ENCODE results near the gene ASB16.

ASB16 gene

DNA sequence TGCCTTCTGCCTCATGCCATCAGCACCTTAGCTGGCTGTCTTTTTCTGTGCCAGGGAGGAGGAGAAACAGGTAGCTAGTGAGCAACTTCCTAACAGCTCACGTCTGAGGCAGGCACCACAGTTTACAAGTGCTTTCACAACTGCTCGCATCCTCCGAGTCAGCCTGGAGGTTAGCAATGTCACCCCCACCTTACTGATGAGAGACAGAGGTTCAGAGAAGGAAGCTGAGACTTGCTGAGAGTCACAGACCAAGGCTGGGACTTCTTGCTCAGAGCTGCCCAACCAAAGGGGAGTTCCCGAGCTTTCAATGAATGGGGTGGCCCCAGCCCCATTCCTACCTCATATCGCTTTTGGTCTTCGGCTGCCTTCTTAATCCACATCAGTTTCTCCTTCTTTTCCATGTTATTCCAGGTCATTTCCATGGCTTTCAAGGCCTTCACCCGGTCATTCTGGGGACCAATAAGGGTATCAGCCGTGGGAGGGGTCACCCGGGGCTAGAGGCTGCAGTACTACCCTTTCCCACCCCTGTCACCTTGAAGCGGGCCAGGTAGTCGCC is 39.4 kb downstream of the ASB16 start:
- DNase-seq (ENCODE audit: low read depth, low spot score) = no peak

DNA sequence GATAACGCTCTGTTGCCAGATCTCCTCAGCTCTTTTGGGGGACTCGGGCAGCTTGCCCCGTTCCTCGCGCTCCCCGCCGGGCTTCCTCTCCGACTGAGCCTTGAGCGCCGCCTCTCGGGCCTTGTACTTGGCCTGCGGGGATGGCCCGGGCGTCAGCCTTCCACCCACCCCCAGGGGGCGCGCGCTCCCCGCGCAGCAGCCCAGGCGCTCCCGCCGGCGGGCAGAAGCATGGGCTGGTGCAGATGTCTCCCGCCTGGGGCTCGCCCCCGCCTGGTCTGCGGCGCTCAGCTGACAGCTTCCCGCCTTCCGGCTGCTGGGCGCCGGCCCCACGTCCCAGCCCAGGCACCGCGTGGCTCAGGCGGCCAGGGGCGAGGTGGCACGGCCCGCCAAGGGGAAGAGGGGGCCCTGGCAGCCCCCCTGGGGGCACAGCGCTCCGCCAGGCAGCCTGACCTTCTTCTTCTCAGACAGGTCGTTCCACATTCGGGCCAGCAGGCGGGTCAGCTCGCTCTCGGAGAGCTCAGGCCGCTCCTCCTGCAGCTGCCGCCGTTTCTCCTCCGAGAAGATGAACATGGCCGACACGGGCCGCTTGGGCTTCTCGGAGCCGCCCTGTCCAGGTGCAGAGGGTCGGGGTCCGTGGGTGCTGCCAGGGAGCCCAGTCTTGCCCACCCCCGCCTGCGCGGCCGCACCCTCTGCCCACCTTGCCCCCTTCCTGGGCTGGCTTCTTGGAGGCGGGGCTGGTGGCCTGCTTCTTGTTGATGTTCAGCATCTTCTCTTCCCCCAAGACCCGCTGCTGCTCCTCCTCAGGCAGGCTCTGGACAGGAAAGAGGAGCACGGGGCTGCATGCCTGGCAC is 40.1 kb downstream of the ASB16 start:
- DNase-seq (ENCODE audit: low read depth, low spot score) = peak; percentile 64

DNA sequence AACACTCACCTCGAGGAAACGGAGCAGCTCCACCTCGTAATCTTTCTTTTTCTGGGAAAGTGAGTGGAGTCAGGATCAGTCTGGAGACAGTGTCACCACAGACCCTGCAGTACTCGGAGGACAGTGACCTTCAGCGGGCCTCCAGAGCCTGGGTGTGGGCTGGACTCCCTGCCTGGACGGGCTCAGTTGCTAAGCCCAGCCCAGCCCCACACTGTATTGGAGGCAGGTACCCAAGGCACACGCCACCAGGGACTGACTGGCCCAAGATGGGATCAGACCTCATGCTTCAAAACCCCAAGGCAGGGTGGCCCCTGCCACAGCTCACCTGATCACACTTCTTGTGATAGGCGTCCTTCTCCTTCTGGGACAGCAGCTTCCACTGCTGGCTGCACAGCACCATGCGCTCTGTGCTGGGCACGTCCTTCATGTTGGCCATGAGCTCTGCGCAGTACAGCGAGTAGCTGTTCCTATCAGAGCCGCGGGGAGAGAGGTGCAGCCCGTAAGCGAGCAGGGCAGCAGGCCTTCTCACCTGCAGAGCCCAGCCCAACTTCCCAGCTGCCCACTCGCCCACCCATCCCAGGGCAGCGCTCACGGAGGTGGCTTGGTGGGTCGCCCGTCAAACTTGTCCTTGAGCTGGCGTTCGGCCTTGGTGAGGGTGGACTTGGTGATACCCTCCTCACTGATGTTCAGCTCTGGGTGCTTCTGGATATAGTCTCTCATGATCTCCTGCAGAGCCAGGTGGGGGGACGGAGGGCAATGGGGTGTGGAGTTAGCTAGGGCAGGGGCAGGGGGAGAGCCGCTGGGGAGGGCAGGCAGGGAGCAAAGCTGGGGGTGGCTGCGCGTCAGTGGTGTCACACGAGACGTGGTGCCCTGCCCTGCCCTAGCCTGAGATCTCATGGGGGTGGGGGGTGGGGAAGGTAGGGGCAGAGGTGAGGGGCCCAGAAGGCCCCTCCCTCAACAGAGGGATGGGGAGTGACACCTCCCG is 41.1 kb downstream of the ASB16 start:
- DNase-seq (ENCODE audit: low read depth, low spot score) = no peak

DNA sequence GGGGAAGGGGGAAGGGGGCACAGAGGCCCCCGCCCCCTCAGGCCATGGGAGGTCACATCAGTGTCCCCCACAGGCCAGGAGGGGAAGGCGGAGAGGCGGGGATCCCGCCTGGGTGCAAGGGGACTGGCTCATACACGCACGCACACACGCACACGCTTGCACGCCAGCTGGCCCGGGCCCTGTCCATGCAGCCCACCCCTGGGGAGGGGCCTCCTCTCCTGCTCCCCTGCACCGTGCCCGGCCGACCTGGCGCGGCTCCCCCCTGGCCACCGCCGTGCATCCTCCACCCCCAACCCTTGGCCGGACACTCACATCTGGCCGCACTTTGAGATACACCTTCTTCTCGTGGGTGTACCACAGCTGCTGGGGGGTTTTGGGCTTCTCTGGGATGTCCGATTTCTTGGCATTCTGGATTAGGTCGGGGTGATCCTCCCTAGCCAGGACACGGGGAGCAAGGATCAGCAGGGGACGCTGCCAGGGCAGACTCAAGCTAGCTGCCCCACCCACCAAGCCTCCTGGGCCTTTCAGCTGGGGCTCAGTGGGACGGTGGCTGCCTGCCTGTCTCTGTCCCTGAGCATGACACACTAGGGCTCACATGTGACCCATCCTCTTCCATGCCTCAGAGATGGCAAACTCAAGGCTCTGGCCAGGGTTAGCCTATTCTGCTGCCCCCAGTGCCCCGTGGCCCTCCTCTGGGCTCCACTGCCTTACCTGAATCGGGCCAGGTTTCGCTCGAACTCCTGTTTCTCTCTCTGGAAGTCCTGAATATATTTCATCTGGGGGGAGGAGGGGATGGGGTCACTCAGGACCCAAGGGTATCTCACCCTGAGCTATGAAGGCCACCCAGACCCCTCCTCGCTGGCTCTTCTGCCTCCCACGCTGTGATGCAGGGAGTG is 42.3 kb downstream of the ASB16 start:
- no peak for DNase-seq (ENCODE audit: low read depth, low spot score)

DNA sequence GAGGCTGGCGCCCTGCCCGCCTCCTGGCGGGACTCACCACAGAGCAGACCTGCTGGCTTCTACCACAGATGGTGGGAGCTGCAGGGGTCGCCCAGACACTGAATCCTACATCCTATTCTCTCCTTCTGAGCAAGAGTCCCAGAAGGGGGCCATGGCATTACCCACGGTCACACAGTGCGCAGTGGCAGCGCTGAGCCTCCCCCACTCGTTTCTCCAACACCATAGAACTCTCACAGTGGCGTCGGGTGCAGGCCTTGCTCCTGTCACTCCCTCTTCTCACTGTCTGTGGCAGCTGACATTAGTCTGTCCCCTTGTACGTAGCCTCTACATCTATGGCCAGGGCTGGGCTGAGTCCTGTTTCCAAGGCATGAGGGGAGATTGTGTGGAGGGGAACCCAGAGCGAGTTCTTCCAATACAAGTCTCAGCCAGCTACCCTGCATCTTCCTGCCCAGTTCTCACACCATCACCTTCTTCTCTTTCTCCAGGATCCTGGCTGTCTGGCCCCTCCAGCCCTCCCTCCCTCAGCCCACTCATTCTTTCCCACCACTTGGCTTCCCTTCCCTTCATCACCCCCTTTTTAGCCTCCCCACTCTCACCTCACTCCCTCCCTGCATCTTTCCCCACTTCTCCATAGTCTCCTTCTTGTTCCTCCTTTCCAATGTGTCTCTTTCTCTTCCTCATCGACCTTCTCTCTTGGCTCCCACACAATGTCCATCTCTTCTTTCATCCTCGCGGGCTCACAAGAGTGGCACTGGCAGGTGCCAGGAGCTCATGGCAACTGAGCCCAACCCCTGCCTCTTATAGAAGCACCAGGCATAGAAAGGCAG is 43.1 kb downstream of the ASB16 start:
- no peak for DNase-seq (ENCODE audit: low read depth, low spot score)

DNA sequence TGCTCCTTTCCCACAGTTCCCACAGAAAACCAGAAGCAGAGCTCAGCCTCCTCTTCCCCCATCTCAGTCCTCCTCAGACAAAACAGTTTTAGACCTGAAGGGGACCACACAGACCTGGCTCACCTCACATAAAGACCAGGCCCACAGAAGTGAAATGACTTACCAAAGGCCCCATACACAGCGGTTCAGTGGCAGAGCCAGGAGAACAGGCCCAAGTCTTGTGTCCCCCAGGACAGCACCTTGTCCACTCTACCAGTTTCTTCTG is 43.7 kb downstream of the ASB16 start:
- DNase-seq (ENCODE audit: low read depth, low spot score) = no peak

DNA sequence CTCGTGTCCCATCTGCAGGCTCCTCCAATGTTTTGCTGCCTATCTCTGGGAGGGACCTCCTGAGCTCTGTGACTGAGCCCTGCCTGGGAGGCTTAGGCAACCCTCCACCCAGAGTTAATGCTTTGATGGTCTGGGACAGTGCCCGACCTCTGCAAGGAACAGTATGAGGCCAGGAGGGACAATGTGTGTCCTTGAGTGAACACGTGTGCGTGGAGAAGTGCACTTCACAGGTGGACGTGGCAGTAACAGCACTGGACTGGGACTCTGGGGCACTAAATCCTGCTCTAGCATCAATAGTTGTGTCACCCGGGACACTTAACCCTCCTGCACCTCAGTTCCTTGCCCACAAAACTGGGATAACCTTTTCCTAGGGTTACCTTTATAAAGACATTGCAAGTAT is 44.4 kb downstream of the ASB16 start:
- no peak for DNase-seq (ENCODE audit: low read depth, low spot score)

DNA sequence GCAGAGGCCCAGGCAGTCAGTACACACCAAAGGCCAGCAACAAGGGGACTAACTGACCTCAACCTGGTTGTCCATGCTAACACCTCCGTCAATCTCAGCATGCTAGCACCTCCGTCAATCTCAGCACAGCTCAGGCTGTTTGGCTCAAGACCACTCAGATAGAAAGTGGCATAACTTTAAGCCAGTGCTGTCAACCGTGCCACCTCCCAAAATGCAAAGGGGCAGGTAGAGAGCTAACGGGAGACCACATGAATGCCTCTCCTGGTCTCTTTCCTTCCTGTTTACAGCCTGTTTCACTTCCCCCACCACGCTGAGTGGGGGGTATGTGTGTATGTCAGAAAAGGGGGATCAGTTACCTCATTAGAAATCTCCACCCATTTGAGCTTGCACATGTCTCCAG is 45.7 kb downstream of the ASB16 start:
- no peak for DNase-seq (ENCODE audit: low read depth, low spot score)

DNA sequence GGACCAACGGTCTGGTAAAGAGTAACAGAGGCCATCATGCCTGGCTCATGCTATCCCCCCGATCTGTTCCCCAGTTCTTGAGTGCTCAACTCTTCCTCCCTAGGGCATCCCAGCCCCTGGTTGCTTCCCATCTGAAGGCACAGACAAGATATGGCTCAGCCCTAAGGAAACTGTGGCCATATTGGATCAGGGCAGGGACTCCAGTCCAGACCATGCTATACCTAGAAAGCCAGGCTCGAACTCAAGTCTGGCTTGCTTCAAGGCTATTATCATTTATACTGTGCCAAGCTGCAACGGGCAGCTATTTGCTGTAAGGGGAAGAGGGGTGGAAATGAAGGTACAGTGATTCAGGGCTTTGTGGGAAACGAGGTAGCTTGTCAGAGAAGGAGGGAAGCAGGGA is 46.2 kb downstream of the ASB16 start:
- DNase-seq (ENCODE audit: low read depth, low spot score) = no peak

DNA sequence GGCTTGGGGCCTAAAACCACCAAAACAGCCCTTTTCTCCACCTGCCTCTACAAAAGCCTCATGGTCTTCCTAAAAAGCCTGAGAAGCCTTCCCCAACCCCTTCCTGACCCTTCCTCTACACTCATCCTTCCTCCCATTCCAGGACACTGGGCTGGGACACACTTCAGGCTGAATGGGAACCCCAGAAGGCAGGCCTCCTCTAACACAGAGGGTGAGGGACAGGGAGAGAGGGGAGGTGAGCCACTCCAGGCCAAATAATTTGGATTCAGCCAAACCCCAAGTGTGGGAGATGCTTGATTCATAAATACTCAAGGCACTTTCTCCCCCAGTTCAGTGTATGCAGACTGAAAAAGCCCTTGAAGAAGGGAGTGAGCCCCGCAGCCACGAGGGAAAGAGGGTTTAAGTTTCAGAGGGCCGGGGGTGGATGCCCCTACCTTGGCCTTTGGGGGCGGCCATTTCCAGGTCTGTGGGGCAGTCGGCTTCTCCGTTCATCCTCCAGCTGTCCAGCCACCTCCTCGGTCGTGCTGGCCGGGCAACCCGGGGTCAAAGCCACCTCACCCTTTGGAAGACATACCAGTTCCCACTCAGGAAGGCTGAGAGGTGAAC is 47.3 kb downstream of the ASB16 start:
- no peak for DNase-seq (ENCODE audit: low read depth, low spot score)

DNA sequence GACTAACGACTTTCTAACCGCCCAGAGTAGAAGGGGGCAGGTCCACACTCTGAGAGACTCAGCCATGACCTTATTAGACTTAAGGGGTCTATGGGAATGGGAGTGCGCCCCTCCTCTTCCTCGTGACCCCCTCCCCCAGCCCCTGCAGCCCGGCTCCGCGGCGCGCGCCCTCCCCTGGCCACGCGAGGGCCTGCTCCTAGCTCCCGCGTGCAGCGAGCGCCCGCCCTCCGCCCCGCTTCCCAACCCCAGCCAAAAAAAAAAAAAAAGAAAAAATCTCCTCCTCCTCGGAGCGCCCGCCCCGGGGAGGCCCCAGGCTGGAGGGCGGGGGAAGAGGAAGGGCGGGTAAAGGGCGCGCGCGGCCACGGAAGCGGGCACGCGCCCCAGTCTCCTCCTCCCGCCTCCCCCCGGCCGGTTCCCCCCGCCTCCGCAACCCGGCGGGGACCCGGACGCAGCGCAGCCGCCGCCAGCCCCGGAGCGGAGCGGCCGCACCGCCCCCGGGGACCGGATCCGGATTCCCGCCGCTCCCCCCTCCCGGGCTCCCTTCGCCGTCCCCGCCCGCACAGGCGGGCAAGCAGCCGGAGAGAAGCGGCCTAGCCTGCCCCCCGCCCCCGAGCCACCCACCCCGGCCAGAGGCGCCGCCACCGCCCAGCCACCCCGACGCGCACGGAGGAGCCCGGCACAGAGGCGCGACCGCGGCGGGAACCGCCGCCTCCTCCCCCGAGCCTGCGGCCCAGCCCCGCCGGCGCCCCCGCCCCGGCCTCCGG is 48.0 kb downstream of the ASB16 start:
- DNase-seq (ENCODE audit: low read depth, low spot score) = no peak

DNA sequence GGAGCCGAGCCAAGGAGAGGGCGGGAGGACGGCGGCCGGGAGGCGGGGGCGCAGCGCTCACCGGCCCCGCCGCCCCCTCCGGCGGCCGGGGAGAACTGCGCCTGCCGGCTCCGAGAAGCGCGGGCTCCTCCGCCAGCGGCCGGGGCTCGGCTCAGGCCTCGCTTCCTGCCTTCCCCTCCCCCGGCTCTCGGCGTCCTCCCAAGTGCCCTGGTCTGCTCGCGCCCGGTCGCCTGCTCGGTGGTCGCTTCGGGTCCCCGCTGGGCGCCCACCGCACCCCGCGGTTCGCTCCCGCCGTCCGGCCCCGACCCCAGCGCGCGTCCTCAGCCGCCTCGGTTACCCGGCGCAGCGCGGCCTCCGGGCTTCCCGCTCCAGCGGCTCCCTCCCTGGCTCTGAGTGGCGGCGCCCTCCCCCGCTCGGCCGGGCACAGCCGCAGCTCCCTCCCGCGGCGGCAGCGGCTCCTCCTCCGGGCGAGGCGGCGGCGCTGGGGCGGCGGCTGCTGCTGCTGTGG is 48.7 kb downstream of the ASB16 start:
- DNase-seq (ENCODE audit: low read depth, low spot score) = no peak

DNA sequence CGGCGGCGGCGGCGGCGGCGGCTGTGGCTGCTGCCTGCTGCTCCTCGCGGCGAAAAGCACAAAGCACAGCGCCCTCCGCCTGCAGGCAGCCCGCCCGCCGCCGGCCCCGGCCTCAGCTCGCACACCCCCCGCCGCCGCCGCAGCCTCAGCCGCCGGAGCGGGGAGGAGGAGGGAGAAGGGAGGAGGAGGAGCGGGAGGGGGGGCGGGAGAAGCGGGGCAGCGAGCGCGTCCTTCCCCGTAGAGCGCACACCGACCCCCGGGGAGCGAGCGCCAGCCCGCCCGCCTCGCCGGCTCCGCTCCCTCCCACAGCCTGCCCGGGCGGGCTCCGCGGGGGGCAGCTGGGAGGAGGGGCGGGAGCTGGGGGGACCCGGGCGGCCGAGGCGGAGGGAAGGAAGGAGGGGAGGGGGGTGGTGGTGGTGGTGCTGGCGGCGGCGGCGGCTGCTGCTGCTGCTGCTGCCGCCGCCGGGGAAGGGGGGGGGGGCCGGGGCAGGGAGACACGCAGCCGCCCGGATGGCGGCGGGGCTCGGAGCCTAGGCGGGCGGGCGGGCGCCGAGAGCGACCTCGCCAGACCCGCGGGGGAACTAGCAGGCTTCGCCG is 49.2 kb downstream of the ASB16 start, which contains the start of gene UBTF:
Gene UBTF, minus strand, starts transcription at position 60 of the 597 bp plus-strand sequence. CDS start 1,446 bp downstream, outside the sequence.
- DNase-seq (ENCODE audit: low read depth, low spot score) = no peak

DNA sequence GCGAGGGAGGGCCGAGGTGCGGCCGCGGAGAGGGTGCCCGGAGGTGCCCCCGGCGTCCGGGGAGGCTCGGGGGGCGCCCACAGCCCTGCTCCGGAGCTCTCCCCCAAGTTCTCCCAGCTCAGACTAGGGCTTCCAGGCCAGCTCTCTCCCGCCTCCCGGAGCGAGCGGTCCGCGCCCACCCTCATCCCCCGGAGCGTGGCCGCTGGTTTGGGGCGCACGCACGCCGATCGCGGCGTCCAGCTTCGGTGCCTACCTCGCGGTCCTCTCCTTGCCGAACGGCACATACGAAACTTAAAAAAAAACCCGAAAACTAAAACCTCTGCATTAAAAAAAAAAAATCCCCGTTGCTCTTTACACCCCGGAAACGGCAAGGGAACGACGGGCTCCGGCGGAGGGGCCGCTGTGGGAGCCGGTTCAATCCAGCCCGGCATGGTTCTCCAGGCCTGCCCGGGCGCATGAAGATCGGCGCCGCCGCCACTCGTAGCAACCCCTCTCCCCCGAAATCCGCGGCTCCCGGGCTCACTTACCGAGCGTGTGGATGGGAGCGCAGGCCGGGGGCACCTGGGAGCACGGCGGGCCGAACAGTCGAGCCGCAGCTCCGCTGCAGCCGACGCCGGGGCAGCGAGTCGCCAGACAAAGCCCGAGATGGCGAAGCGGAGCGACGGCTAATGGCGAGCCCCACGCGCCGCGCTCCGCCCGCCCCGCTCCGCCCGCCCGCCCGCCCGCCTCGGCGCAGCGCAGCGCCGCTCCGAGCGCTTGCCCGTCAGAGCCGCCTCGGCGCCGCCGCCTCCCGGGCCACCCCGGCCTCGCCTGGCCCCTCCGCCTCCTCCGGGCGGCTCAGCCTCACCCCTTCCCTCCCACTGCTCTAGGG is 49.9 kb downstream of the ASB16 start:
- DNase-seq (ENCODE audit: low read depth, low spot score) = no peak

DNA sequence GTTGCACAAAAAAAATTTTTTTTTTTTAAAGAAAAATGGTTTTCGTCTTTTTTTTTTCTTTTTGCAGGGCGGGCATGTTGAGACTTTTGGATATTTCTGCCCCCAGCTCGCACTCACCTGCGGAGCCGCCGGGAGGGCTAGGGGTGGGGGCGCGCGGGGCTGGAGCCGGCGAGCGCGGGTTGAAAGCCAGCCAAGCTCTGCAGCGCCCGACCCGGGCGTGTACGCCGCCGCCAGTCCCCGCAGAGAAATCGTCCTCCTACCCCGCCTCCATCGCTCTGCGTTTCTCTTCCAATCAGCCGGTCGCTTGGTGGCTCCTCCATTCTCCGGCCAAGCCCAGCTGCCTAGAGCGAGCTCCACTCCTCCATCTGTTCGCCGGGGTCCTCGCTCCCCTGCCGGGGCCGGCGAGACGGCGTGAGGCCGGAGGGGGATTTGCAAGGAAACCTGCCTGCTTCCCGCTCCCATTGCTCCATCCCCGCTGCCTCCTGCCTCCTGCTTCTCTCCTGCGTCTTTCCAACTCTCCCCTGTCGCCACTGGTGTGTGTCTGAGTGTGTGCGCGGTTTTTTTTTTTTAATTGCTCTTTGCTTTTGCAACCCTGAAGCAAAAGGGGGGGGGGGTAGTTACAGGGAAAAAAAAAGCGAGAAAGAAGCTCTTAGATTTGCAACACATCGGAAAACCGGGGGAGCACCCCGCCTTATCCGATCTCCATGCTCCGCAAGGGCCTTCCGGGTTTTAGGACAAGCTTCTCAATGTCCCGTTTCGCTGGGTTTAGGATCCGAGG is 50.8 kb downstream of the ASB16 start:
- DNase-seq (ENCODE audit: low read depth, low spot score) = no peak

DNA sequence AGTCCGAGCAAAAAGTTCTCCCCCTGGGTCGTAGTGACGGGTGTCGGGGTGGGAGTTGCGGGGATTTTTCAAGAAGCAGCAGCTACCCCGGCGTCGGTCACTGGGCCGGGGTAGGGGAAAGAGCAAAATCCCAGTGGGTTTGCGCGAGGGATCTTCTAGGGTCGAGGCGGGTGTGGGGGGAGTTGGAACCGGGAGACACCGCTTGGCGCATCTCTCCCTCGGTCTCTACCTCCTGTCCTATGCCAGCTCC is 51.3 kb downstream of the ASB16 start:
- no peak for DNase-seq (ENCODE audit: low read depth, low spot score)
